GM23338 (cell line): ENCODE data around the gene FGF8.

Source experiments
- EZH2phosphoT487 ChIP-seq: fragments of 200-600 bp; sonication (generic); IDR thresholded peaks from one replicate; pipeline ENCODE4 v1.8.1; 2018; ENCODE audit warnings: antibody characterized with exemption; ENCODE audit not compliant: unreplicated experiment
- TF ChIP-seq, protein P1 (sequence below), 2 experiments: fragments of 200-600 bp in 1 of 2; sonication (generic) in 1 of 2; conservative IDR thresholded peaks; 2 replicates each; pipeline versions ENCODE4 v1.5.1 to v1.6.1; 2016 to 2017; ENCODE audit warnings: antibody characterized with exemption in 2 of 2, low read depth in 2 of 2, mild to moderate bottlenecking in 2 of 2, moderate library complexity in 1 of 2

DNA sequence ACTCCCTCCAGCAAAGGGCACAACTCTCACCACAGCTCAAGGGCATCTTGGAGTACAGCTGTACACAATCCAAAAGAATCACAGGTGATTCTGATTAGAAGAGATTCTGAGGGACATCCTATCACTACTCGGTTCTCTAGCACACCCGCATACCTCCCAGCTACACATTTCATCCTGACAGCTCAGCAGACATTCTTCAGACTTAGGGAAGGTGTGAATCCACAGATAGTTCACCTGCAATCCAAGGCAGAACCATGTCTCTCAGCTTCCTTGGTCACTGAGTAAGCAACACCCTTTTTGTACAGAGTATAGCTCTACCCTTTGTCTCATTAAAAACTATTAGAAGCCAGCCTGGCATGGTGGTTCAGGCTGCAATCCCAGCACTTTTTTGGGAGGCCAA lies 54.1 kb downstream of the FGF8 start:
- TF ChIP-seq, protein P1, sequence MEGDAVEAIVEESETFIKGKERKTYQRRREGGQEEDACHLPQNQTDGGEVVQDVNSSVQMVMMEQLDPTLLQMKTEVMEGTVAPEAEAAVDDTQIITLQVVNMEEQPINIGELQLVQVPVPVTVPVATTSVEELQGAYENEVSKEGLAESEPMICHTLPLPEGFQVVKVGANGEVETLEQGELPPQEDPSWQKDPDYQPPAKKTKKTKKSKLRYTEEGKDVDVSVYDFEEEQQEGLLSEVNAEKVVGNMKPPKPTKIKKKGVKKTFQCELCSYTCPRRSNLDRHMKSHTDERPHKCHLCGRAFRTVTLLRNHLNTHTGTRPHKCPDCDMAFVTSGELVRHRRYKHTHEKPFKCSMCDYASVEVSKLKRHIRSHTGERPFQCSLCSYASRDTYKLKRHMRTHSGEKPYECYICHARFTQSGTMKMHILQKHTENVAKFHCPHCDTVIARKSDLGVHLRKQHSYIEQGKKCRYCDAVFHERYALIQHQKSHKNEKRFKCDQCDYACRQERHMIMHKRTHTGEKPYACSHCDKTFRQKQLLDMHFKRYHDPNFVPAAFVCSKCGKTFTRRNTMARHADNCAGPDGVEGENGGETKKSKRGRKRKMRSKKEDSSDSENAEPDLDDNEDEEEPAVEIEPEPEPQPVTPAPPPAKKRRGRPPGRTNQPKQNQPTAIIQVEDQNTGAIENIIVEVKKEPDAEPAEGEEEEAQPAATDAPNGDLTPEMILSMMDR (conservative IDR thresholded peaks at IDR 0.05; ENCODE audit: low read depth in 2 of 2): no peak
- TF ChIP-seq EZH2phosphoT487: no peak
